ENCODE results near the gene NEDD4L.

NEDD4L gene

DNA sequence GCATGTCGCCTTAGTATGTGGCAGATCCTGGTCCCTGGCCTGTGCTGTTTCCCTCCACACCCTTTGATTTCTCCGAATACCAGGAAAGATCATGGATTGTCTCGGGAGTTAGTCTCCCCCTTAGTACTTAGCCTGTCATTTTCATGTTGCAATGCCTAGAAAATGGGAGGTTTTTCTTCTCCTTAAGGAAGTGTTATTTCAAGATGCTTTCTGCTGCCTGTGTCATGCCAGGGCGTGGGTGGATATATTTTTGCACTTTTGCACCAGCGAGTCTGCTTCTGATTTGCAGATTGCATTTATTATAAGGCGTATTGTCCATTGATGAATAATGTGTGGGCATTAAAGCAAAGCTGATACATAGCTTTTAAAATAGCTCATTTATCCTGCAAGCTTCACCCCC lies 223.5 kb downstream of the NEDD4L start:
- TF ChIP-seq FOXA1 (IDR thresholded peaks at IDR 0.05) (no peak), HDGF (IDR thresholded peaks at IDR 0.05; ENCODE audit: borderline replicate concordance) (no peak), LEF1 (IDR thresholded peaks at IDR 0.05; ENCODE audit: borderline replicate concordance) (no peak), FOXM1 (IDR thresholded peaks at IDR 0.05; ENCODE audit: borderline replicate concordance) (no peak), TARDBP (IDR thresholded peaks at IDR 0.05) (no peak), SUZ12 (IDR thresholded peaks at IDR 0.05) (no peak)
- CTCF ChIA-PET = no interaction called here
- POLR2A ChIA-PET = interaction anchor here (1.3 kb wide), 1 partner anchor 46 kb away, joined by 3 read pairs; no protein-coding TSS in a partner anchor
- no peak for DNase-seq (ENCODE audit: extremely low spot score)

DNA sequence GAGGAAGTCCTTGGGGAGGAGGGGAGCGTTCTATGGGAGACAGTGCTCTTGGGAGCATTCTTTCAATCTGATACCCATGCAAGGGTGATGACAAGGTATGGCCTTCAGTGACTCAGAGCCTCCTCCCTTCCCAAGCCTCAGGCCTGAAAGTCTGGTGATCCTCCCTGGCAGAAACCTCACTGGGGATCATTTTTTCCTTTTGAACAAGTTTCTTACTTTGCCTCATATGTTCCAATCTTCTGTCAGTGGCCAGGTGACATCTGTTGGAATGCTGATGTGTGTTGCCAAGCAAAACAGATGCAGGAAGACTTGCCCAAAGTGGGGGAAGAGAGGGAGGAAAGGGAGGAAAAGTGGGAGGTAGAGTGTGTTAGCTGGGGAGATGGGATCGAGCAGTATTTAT lies 224.8 kb downstream of the NEDD4L start:
- TF ChIP-seq CTBP1 (IDR thresholded peaks at IDR 0.05; ENCODE audit: borderline replicate concordance) (no peak), FOXA1 (IDR thresholded peaks at IDR 0.05) (no peak), ZNF384 (IDR thresholded peaks at IDR 0.05) (no peak), ELF4 (IDR thresholded peaks at IDR 0.05) (no peak), BHLHE40 (IDR thresholded peaks at IDR 0.05; ENCODE audit: borderline replicate concordance) (no peak), SUZ12 (IDR thresholded peaks at IDR 0.05) (no peak), ARNT (IDR thresholded peaks at IDR 0.05) (no peak), HDGF (IDR thresholded peaks at IDR 0.05; ENCODE audit: borderline replicate concordance) (no peak)
- TF ChIP-seq, protein P1, sequence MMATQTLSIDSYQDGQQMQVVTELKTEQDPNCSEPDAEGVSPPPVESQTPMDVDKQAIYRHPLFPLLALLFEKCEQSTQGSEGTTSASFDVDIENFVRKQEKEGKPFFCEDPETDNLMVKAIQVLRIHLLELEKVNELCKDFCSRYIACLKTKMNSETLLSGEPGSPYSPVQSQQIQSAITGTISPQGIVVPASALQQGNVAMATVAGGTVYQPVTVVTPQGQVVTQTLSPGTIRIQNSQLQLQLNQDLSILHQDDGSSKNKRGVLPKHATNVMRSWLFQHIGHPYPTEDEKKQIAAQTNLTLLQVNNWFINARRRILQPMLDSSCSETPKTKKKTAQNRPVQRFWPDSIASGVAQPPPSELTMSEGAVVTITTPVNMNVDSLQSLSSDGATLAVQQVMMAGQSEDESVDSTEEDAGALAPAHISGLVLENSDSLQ (IDR thresholded peaks at IDR 0.05) = no peak
- DNase-seq (ENCODE audit: extremely low spot score) = no peak
- ChIA-PET POLR2A (no interaction called here), CTCF (no interaction called here)

DNA sequence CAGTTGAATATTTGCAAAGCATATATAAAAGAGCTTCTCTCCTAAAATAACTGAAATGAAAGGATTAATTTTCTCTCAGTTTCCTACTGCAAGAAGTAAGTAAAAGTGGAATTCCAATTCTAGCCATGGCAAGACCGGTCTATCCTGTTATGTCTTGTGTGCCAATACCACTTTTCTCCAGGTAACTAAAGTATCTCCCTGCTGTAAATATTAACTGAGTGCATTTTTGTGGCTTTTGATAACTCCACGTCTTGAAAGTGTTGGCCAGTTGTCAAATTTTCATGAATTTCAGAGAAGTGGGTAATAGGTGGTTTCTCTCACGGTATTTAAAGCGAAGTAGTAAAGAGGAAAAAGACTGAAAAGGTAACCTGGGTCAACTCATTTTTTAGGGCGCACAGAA lies 225.9 kb downstream of the NEDD4L start:
- DNase-seq (ENCODE audit: extremely low spot score) = no peak
- CTCF ChIA-PET = no interaction called here
- POLR2A ChIA-PET = no interaction called here
- no peak for TF ChIP-seq SUZ12 (IDR thresholded peaks at IDR 0.05)
- TF ChIP-seq SP1 (IDR thresholded peaks at IDR 0.05) = no peak
- no peak for TF ChIP-seq FOXM1 (IDR thresholded peaks at IDR 0.05; ENCODE audit: borderline replicate concordance)
- TF ChIP-seq ZNF384 (IDR thresholded peaks at IDR 0.05) = no peak
- no peak for TF ChIP-seq LEF1 (IDR thresholded peaks at IDR 0.05; ENCODE audit: borderline replicate concordance)
- no peak for TF ChIP-seq FOXA1 (IDR thresholded peaks at IDR 0.05)
- no peak for TF ChIP-seq NFRKB (IDR thresholded peaks at IDR 0.05)
- no peak for TF ChIP-seq L3MBTL2 (conservative IDR thresholded peaks at IDR 0.05)
- TF ChIP-seq HDGF (IDR thresholded peaks at IDR 0.05; ENCODE audit: borderline replicate concordance) = no peak
- TF ChIP-seq ARNT (IDR thresholded peaks at IDR 0.05) = no peak
- TF ChIP-seq, protein P1 (IDR thresholded peaks at IDR 0.05) = no peak
- no peak for TF ChIP-seq CTBP1 (IDR thresholded peaks at IDR 0.05; ENCODE audit: borderline replicate concordance)
- no peak for TF ChIP-seq BHLHE40 (IDR thresholded peaks at IDR 0.05; ENCODE audit: borderline replicate concordance)
- TF ChIP-seq TARDBP (IDR thresholded peaks at IDR 0.05) = no peak
- TF ChIP-seq FOXK2 (IDR thresholded peaks at IDR 0.05) = no peak

DNA sequence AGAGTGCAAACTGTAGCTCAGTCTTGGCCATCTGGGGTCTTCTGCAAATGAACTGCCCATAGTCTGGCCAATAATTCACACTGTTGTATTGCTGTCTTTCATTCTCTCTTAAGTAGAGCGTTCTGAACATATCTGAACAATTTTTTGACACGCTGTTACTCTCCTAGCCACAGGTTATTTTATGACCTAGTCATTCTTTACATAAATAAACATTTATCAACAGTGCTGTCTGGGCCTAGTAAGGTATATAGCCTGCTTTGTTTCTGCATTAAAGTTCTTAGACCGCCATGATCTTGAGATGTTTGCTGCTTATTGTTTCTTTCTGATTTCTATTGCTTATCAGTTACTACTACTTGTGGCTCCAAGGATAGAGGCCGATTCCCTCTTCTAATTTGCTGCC lies 226.4 kb downstream of the NEDD4L start:
- CTCF ChIA-PET = no interaction called here
- POLR2A ChIA-PET = no interaction called here
- no peak for TF ChIP-seq L3MBTL2 (conservative IDR thresholded peaks at IDR 0.05)
- TF ChIP-seq FOXK2 (IDR thresholded peaks at IDR 0.05) = no peak
- DNase-seq (ENCODE audit: extremely low spot score) = no peak

DNA sequence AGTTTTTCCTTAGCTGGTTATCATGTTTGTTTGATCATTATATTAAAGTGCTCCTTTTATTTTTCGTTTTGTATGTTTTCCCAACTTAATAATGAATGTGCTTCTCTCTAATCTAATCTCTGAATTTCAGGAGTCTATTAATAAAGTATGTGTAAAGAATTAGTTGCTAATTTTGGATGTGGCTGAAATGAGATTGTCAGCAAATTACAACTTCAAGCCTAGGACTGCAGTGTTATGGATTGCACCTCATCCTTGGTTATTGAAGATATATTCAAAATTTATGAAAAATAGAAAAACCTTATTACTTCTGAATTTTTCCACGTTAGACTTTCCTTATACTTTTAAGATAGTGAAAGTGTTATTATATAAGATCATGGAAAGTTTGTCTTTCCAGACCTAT lies 227.7 kb downstream of the NEDD4L start:
- TF ChIP-seq LEF1 (IDR thresholded peaks at IDR 0.05; ENCODE audit: borderline replicate concordance) (no peak), ARNT (IDR thresholded peaks at IDR 0.05) (no peak), BHLHE40 (IDR thresholded peaks at IDR 0.05; ENCODE audit: borderline replicate concordance) (no peak), NFRKB (IDR thresholded peaks at IDR 0.05) (no peak), ELF4 (IDR thresholded peaks at IDR 0.05) (no peak), FOXM1 (IDR thresholded peaks at IDR 0.05; ENCODE audit: borderline replicate concordance) (no peak), ZNF384 (IDR thresholded peaks at IDR 0.05) (no peak), SP1 (IDR thresholded peaks at IDR 0.05) (no peak), FOXA1 (IDR thresholded peaks at IDR 0.05) (no peak), SUZ12 (IDR thresholded peaks at IDR 0.05) (no peak), FOXK2 (IDR thresholded peaks at IDR 0.05) (no peak), HDGF (IDR thresholded peaks at IDR 0.05; ENCODE audit: borderline replicate concordance) (no peak), TARDBP (IDR thresholded peaks at IDR 0.05) (no peak), L3MBTL2 (conservative IDR thresholded peaks at IDR 0.05) (no peak), CTBP1 (IDR thresholded peaks at IDR 0.05; ENCODE audit: borderline replicate concordance) (no peak)
- TF ChIP-seq, protein P1 (IDR thresholded peaks at IDR 0.05) = no peak
- POLR2A ChIA-PET = no interaction called here
- CTCF ChIA-PET = no interaction called here
- no peak for DNase-seq (ENCODE audit: extremely low spot score)

DNA sequence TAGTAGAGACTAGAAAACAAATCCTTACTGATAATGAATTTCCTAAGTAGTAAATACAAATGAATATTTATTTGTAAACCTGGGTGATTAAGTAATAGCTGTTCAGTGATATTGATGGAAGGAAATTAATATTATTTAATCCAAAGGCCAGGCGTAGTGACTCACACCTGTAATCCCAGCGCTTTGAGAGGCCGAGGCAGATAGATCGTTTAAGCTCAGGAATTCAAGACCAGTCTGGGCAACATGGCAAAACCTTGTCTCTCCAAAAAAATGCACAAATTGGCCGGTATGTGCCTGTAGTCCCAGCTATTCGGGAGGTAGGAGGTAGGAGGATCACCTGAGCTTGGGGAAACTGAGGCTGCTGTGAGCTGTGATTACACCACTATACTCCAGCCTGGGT lies 228.2 kb downstream of the NEDD4L start:
- ChIA-PET CTCF (no interaction called here), POLR2A (no interaction called here)
- TF ChIP-seq ZNF384 (IDR thresholded peaks at IDR 0.05) = no peak
- TF ChIP-seq HDGF (IDR thresholded peaks at IDR 0.05; ENCODE audit: borderline replicate concordance) = no peak
- no peak for TF ChIP-seq ARNT (IDR thresholded peaks at IDR 0.05)
- TF ChIP-seq CTBP1 (IDR thresholded peaks at IDR 0.05; ENCODE audit: borderline replicate concordance) = no peak
- DNase-seq (ENCODE audit: extremely low spot score) = no peak

DNA sequence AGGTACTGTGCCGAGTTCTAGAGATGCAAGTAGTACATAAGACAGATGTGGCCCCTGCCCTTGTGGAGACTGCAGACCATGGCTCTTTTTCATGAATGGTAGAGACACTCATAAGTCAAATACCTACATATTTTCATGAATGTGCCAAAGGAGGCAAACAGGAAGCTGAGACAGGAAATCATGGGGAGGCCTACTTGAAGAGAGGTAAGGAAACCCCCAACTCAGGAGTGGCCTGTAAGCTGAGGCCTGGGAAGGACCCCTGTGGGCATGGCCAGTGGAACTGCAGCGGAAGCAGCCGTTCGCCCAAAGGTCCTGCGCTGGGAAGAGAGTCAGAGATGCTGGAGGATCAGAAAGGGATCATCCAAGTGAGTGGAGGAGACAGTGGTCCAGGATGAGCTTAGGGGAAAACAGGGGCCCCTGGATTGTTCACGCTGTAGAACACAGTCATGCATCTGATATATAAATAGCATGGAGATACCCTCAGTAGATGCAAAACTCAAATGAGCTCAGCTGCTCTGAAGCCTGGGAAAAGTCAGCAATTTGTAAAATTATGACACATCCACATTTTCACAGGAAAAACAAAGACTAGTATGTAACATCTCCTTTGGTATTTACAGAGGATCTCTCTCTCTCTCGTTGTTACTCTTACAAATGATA lies 228.9 kb downstream of the NEDD4L start:
- CTCF ChIA-PET = no interaction called here
- TF ChIP-seq CTBP1 (IDR thresholded peaks at IDR 0.05; ENCODE audit: borderline replicate concordance) = no peak
- TF ChIP-seq ZNF384 (IDR thresholded peaks at IDR 0.05) = no peak
- no peak for TF ChIP-seq SUZ12 (IDR thresholded peaks at IDR 0.05)
- TF ChIP-seq L3MBTL2 (conservative IDR thresholded peaks at IDR 0.05) = no peak
- TF ChIP-seq TARDBP (IDR thresholded peaks at IDR 0.05) = no peak
- no peak for TF ChIP-seq BHLHE40 (IDR thresholded peaks at IDR 0.05; ENCODE audit: borderline replicate concordance)
- TF ChIP-seq SP1 (IDR thresholded peaks at IDR 0.05) = no peak
- TF ChIP-seq NFRKB (IDR thresholded peaks at IDR 0.05) = no peak
- TF ChIP-seq FOXM1 (IDR thresholded peaks at IDR 0.05; ENCODE audit: borderline replicate concordance) = no peak
- no peak for TF ChIP-seq ARNT (IDR thresholded peaks at IDR 0.05)
- no peak for TF ChIP-seq LEF1 (IDR thresholded peaks at IDR 0.05; ENCODE audit: borderline replicate concordance)
- no peak for TF ChIP-seq FOXK2 (IDR thresholded peaks at IDR 0.05)
- DNase-seq (ENCODE audit: extremely low spot score) = no peak
- POLR2A ChIA-PET = no interaction called here
